ENCODE results near the gene SPIN1. TPM values are rescaled to one million over a fixed set of nuclear protein-coding genes. Genes with fewer than 3 reads are reported as not detected.

SPIN1 gene
- total and polyA plus RNA-seq, 2 of the 8 experiments (the other 6 are each of a cell fraction or from before 2014, with no cell fraction given) = 69.9 to 139 TPM

DNA sequence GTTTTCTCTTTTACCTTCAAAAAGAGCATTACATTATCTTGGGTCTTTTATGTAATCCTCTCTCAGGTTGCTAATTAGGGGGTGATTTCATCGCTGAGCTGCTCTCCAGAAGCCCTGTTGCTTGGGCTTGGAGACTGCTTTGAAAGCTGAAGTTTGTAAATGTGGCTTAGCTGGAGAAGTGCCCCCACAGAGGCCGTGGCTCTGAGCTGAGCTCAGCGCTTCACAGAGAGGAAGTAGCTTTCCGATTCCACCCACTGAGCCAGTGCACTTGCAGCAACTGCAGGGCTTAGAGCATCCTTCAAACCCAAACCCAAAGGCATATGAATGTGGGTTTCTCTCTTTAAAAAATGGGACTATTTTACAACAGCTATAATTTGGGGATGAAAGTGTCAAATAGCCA, 133.1 kb downstream of the SPIN1 start (continued):
- TF ChIP-seq, protein P1, sequence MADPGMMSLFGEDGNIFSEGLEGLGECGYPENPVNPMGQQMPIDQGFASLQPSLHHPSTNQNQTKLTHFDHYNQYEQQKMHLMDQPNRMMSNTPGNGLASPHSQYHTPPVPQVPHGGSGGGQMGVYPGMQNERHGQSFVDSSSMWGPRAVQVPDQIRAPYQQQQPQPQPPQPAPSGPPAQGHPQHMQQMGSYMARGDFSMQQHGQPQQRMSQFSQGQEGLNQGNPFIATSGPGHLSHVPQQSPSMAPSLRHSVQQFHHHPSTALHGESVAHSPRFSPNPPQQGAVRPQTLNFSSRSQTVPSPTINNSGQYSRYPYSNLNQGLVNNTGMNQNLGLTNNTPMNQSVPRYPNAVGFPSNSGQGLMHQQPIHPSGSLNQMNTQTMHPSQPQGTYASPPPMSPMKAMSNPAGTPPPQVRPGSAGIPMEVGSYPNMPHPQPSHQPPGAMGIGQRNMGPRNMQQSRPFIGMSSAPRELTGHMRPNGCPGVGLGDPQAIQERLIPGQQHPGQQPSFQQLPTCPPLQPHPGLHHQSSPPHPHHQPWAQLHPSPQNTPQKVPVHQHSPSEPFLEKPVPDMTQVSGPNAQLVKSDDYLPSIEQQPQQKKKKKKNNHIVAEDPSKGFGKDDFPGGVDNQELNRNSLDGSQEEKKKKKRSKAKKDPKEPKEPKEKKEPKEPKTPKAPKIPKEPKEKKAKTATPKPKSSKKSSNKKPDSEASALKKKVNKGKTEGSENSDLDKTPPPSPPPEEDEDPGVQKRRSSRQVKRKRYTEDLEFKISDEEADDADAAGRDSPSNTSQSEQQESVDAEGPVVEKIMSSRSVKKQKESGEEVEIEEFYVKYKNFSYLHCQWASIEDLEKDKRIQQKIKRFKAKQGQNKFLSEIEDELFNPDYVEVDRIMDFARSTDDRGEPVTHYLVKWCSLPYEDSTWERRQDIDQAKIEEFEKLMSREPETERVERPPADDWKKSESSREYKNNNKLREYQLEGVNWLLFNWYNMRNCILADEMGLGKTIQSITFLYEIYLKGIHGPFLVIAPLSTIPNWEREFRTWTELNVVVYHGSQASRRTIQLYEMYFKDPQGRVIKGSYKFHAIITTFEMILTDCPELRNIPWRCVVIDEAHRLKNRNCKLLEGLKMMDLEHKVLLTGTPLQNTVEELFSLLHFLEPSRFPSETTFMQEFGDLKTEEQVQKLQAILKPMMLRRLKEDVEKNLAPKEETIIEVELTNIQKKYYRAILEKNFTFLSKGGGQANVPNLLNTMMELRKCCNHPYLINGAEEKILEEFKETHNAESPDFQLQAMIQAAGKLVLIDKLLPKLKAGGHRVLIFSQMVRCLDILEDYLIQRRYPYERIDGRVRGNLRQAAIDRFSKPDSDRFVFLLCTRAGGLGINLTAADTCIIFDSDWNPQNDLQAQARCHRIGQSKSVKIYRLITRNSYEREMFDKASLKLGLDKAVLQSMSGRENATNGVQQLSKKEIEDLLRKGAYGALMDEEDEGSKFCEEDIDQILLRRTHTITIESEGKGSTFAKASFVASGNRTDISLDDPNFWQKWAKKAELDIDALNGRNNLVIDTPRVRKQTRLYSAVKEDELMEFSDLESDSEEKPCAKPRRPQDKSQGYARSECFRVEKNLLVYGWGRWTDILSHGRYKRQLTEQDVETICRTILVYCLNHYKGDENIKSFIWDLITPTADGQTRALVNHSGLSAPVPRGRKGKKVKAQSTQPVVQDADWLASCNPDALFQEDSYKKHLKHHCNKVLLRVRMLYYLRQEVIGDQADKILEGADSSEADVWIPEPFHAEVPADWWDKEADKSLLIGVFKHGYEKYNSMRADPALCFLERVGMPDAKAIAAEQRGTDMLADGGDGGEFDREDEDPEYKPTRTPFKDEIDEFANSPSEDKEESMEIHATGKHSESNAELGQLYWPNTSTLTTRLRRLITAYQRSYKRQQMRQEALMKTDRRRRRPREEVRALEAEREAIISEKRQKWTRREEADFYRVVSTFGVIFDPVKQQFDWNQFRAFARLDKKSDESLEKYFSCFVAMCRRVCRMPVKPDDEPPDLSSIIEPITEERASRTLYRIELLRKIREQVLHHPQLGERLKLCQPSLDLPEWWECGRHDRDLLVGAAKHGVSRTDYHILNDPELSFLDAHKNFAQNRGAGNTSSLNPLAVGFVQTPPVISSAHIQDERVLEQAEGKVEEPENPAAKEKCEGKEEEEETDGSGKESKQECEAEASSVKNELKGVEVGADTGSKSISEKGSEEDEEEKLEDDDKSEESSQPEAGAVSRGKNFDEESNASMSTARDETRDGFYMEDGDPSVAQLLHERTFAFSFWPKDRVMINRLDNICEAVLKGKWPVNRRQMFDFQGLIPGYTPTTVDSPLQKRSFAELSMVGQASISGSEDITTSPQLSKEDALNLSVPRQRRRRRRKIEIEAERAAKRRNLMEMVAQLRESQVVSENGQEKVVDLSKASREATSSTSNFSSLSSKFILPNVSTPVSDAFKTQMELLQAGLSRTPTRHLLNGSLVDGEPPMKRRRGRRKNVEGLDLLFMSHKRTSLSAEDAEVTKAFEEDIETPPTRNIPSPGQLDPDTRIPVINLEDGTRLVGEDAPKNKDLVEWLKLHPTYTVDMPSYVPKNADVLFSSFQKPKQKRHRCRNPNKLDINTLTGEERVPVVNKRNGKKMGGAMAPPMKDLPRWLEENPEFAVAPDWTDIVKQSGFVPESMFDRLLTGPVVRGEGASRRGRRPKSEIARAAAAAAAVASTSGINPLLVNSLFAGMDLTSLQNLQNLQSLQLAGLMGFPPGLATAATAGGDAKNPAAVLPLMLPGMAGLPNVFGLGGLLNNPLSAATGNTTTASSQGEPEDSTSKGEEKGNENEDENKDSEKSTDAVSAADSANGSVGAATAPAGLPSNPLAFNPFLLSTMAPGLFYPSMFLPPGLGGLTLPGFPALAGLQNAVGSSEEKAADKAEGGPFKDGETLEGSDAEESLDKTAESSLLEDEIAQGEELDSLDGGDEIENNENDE (IDR thresholded peaks at IDR 0.05; ENCODE audit: insufficient replicate concordance, low read length) = no peak
- TF ChIP-seq MAFK (IDR thresholded peaks at IDR 0.05; ENCODE audit: low read depth, low read length) (no peak), BCL11A (IDR thresholded peaks at IDR 0.05; ENCODE audit: low read depth in 2 of 2, low read length in 2 of 2) (no peak), CBX8 (IDR thresholded peaks at IDR 0.05; ENCODE audit: borderline replicate concordance, low read depth, low read length) (no peak), SIN3A (conservative IDR thresholded peaks at IDR 0.05 in 1 of 2, IDR thresholded peaks at IDR 0.05 in 1 of 2; ENCODE audit: low read depth in 1 of 2, low read length in 2 of 2) (no peak), ASH2L (IDR thresholded peaks at IDR 0.05; ENCODE audit: low read length) (no peak), SUZ12 (IDR thresholded peaks at IDR 0.05; ENCODE audit: low read length) (no peak), GABPA (IDR thresholded peaks at IDR 0.05; ENCODE audit: borderline replicate concordance, insufficient read depth, low read length) (no peak), SP2 (IDR thresholded peaks at IDR 0.05; ENCODE audit: low read length) (no peak), SRF (IDR thresholded peaks at IDR 0.05; ENCODE audit: low read depth, low read length) (no peak), SIX5 (IDR thresholded peaks at IDR 0.05; ENCODE audit: low read depth, low read length) (no peak), ZNF274 (IDR thresholded peaks at IDR 0.05; ENCODE audit: borderline replicate concordance, extremely low read depth, low read length) (no peak)
